Measurements from ENCODE around the gene FGFR1OP2.

DNA sequence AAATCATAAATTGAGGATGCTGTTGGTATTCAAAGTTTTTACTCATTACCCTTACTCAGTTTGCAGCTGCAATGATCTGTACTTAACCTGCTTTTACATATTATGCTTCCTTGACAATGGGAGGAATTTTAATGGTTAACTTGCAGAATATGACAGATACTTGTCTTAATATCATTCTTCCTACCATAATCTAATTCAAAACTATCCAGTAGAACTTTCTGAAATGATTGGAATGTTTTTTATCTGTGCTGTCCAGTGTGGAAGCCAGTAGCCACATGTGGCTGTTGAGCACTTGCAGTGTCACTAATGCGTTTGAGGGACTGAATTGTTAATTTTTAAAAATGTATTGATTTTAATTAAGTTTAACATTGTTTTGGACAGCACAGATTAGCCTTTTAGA is 23.5 kb downstream of the FGFR1OP2 start:
- TF ChIP-seq, protein P1, sequence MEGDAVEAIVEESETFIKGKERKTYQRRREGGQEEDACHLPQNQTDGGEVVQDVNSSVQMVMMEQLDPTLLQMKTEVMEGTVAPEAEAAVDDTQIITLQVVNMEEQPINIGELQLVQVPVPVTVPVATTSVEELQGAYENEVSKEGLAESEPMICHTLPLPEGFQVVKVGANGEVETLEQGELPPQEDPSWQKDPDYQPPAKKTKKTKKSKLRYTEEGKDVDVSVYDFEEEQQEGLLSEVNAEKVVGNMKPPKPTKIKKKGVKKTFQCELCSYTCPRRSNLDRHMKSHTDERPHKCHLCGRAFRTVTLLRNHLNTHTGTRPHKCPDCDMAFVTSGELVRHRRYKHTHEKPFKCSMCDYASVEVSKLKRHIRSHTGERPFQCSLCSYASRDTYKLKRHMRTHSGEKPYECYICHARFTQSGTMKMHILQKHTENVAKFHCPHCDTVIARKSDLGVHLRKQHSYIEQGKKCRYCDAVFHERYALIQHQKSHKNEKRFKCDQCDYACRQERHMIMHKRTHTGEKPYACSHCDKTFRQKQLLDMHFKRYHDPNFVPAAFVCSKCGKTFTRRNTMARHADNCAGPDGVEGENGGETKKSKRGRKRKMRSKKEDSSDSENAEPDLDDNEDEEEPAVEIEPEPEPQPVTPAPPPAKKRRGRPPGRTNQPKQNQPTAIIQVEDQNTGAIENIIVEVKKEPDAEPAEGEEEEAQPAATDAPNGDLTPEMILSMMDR (IDR thresholded peaks at IDR 0.05), result no peak
- no peak for TF ChIP-seq POLR2A (IDR thresholded peaks at IDR 0.05)
